ENCODE data around the gene MTA1.

Gene MTA1

GRCh38 chr14:105517096-105517495 lies 97.5 kb downstream of the MTA1 start:
- no peak overlapping the region for H3K4me3 ChIP-seq (ENCODE audit: low read depth, low read length)
- TF ChIP-seq CTCF (IDR thresholded peaks at IDR 0.05; ENCODE audit: insufficient read depth, low read length, missing control alignments), result no peak
- CTCF ChIA-PET, result interaction anchor here (1.5 to 2.6 kb wide), 2 partner anchors 11 to 69 kb away, joined by 3 to 14 read pairs; no protein-coding TSS in a partner anchor
- POLR2A ChIA-PET, result no interaction called here
- no peak for DNase-seq (ENCODE audit: low read depth, low spot score)

GRCh38 chr14:105519946-105520698 lies 100.5 kb downstream of the MTA1 start:
- ChIA-PET CTCF (no interaction called here), POLR2A (no interaction called here)
- H3K4me3 ChIP-seq (ENCODE audit: low read depth, low read length), result no peak overlapping the region
- DNase-seq (ENCODE audit: low read depth, low spot score), result no peak
- TF ChIP-seq CTCF (IDR thresholded peaks at IDR 0.05; ENCODE audit: insufficient read depth, low read length, missing control alignments), result no peak
